SU-DHL-6 (cell line): Measurements from ENCODE around the gene MAML2.

ENCODE experiments used
- CTCF ChIP-seq: fragments of 200-600 bp; sonication (generic); IDR thresholded peaks from one replicate; pipeline ENCODE4 v1.5.1; 2017; ENCODE audit warnings: antibody characterized with exemption, mild to moderate bottlenecking, low read length, moderate library complexity; ENCODE audit not compliant: insufficient read depth, poor library complexity, severe bottlenecking
- EZH2phosphoT487 ChIP-seq: fragments of 200-600 bp; sonication (generic), shearing (Covaris generic); conservative IDR thresholded peaks from 2 replicates; pipeline ENCODE4 v1.6.1; 2018; ENCODE audit warnings: mild to moderate bottlenecking, antibody characterized with exemption, low read length, moderate library complexity, mixed read lengths

- no peak for TF ChIP-seq CTCF
- no peak for TF ChIP-seq EZH2phosphoT487
These were observed 75.4 kb downstream of the MAML2 start for GRCh38 chr11:96267496-96268032.
